Endothelial cell of umbilical vein (primary cell): ENCODE results near the gene DLD. TPM values are rescaled to one million over a fixed set of nuclear protein-coding genes. Genes with fewer than 3 reads are reported as not detected.

ENCODE experiments used
- BruUV-seq: library from RNA; stranded (reverse); fragments of 400-500 nt; replicated peaks from 2 replicates; lab custom pipeline; 2021; lab: Mats Ljungman, UMichigan
- CTCF ChIA-PET: fragments of 300-600, 350-600 bp; sonication (Branson Sonifier 250); formaldehyde crosslinking; loops from one replicate; lab custom pipeline; 2021; ENCODE audit warnings: antibody characterized with exemption, inconsistent platforms; lab: Charles Lee
- POLR2A ChIA-PET: fragments of 300-600, 350-600 bp; sonication (Branson Sonifier 250); formaldehyde crosslinking; loops from one replicate; lab custom pipeline; 2021; ENCODE audit warnings: antibody characterized with exemption, inconsistent platforms; lab: Charles Lee
- DNase-seq: peaks from one replicate; pipeline ENCODE4 v3.0.0-alpha.2; 2011; ENCODE audit warnings: low read depth, low spot score
- FAIRE-seq: peaks from 2 replicates; lab custom pipeline; 2011; peaks lifted over from hg19 to GRCh38; lab: Jason Lieb, UNC
- H2AFZ ChIP-seq: 2 replicates; pipeline ENCODE4 v1.6.0; 2012; ENCODE audit warnings: low read depth, low read length, control low read depth, inconsistent platforms
- H3K27ac ChIP-seq: 2 replicates; pipeline ENCODE4 v1.5.1; 2011; ENCODE audit warnings: low read depth, mild to moderate bottlenecking, control low read depth, low read length, moderate library complexity; ENCODE audit not compliant: insufficient read depth
- H3K27me3 ChIP-seq, 2 experiments: 2 replicates each; pipeline versions ENCODE4 v1.6.0 to v1.6.1; 2011; ENCODE audit warnings: low read length in 2 of 2, mixed read lengths in 1 of 2; ENCODE audit not compliant: control insufficient read depth in 2 of 2, insufficient read depth in 2 of 2
- H3K36me3 ChIP-seq, 2 experiments: 2 replicates in 1 of 2; 3 replicates in 1 of 2; pipeline ENCODE4 v1.5.1; 2011; ENCODE audit warnings: low read length in 2 of 2, mild to moderate bottlenecking in 1 of 2, moderate library complexity in 1 of 2; ENCODE audit not compliant: control insufficient read depth in 2 of 2, insufficient read depth in 2 of 2; ENCODE audit errors: extremely low read depth in 1 of 2
- H3K4me1 ChIP-seq: 3 replicates; pipeline ENCODE4 v1.5.1; 2011; ENCODE audit warnings: mild to moderate bottlenecking, low read length; ENCODE audit not compliant: control insufficient read depth, insufficient read depth; ENCODE audit errors: extremely low read depth
- H3K4me2 ChIP-seq: 2 replicates; pipeline ENCODE4 v1.6.1; 2011; ENCODE audit warnings: low read length, control low read depth, mixed read lengths; ENCODE audit not compliant: insufficient read depth
- H3K4me3 ChIP-seq, 3 experiments: fragments of 200-600 bp in 1 of 3; sonication (generic), shearing (Covaris generic) in 1 of 3; replicated peaks in 1 of 3; 2 replicates each; pipeline ENCODE4 v1.5.1; 2011 to 2016; ENCODE audit warnings: control low read depth in 3 of 3, low read length in 3 of 3, mild to moderate bottlenecking in 2 of 3, inconsistent platforms in 1 of 3, low read depth in 1 of 3, moderate library complexity in 1 of 3; ENCODE audit not compliant: insufficient read depth in 1 of 3
- H3K79me2 ChIP-seq: 2 replicates; pipeline ENCODE4 v1.6.0; 2012; ENCODE audit warnings: low read length, inconsistent platforms; ENCODE audit not compliant: control insufficient read depth, insufficient read depth
- H3K9ac ChIP-seq: replicated peaks from 2 replicates; pipeline ENCODE3; 2011; ENCODE audit warnings: low read length, control low read depth; ENCODE audit not compliant: insufficient read depth; ENCODE audit errors: extremely low read depth
- H3K9me1 ChIP-seq: replicated peaks from 3 replicates; pipeline ENCODE4 v1.6.0; 2011; ENCODE audit warnings: mild to moderate bottlenecking, low read length; ENCODE audit not compliant: control insufficient read depth, insufficient read depth; ENCODE audit errors: extremely low read depth
- H3K9me3 ChIP-seq: replicated peaks from 2 replicates; pipeline ENCODE4 v1.5.1; 2012; ENCODE audit warnings: low read length, inconsistent platforms; ENCODE audit not compliant: control insufficient read depth, insufficient read depth
- H4K20me1 ChIP-seq: replicated peaks from 2 replicates; pipeline ENCODE3; 2011; ENCODE audit warnings: mild to moderate bottlenecking, low read length; ENCODE audit not compliant: control insufficient read depth, insufficient read depth; ENCODE audit errors: extremely low read depth
- CTCF ChIP-seq, 2 donors: IDR thresholded peaks; 1 replicate in 1 of 2; 2 replicates in 1 of 2; pipeline ENCODE4 v1.5.1; 2011; ENCODE audit warnings: low read length in 2 of 2, mild to moderate bottlenecking in 2 of 2, moderate library complexity in 2 of 2, control low read depth in 1 of 2, inconsistent platforms in 1 of 2, low read depth in 1 of 2; ENCODE audit not compliant: insufficient read depth in 1 of 2; ENCODE audit errors: extremely low read depth in 1 of 2
- EZH2 ChIP-seq: IDR thresholded peaks from 2 replicates; pipeline ENCODE4 v1.6.1; 2012; ENCODE audit warnings: borderline replicate concordance, low read depth, mild to moderate bottlenecking, moderate library complexity, low read length, inconsistent platforms; ENCODE audit not compliant: severe bottlenecking
- FOS ChIP-seq: IDR thresholded peaks from 2 replicates; pipeline ENCODE4 v1.6.1; 2011; ENCODE audit warnings: mild to moderate bottlenecking, low read length, moderate library complexity, borderline replicate concordance; ENCODE audit not compliant: insufficient read depth
- GATA2 ChIP-seq: IDR thresholded peaks from 2 replicates; pipeline ENCODE4 v1.7.0; 2011; ENCODE audit warnings: low read depth, mild to moderate bottlenecking, moderate library complexity, mixed read lengths, low read length; ENCODE audit not compliant: insufficient read length, insufficient read depth
- JUN ChIP-seq: IDR thresholded peaks from 2 replicates; pipeline ENCODE4 v1.6.1; 2011; ENCODE audit warnings: borderline replicate concordance, low read depth; ENCODE audit not compliant: insufficient read length, insufficient read depth
- MAX ChIP-seq: IDR thresholded peaks from 2 replicates; pipeline ENCODE4 v1.6.1; 2011; ENCODE audit not compliant: insufficient read depth, insufficient read length
- MYC ChIP-seq: IDR thresholded peaks from one replicate; pipeline ENCODE4 v1.6.1; 2011; ENCODE audit warnings: mild to moderate bottlenecking, low read depth, low read length
- POLR2A ChIP-seq: IDR thresholded peaks from 2 replicates; pipeline ENCODE4 v1.6.1; 2012; ENCODE audit warnings: low read depth, mild to moderate bottlenecking, control low read depth, low read length
- POLR2AphosphoS5 ChIP-seq: IDR thresholded peaks from 2 replicates; pipeline ENCODE4 v1.6.1; 2012; ENCODE audit warnings: low read depth, mild to moderate bottlenecking, control low read depth, low read length, moderate library complexity; ENCODE audit not compliant: insufficient read depth
- dilution Hi-C: fragments of 300-500 bp; cut with MboI; formaldehyde crosslinking; loops from one replicate; pipeline ENCODE4 v1.15.0; 2019; ENCODE audit warnings: low sequenced_read_pairs; ENCODE audit not compliant: extremely low pct_ligation_motif_present
- intact Hi-C: fragments of 100-400 bp; cut with micrococcal nuclease; formaldehyde crosslinking; loops from one replicate; pipeline ENCODE4 v1.10.0; 2022
- polyA plus RNA-seq, 4 experiments: library from polyadenylated mRNA; depleted of rRNA in 3 of 4; stranded (reverse) in 3 of 4; unstranded in 1 of 4; fragments of >200 nt; gene quantifications; 2 replicates each; pipeline versions ENCODE4 v1.2.1 to v1.2.3, GENCODE V29; 2011 to 2012; ENCODE audit warnings: missing spikeins in 1 of 4
- total RNA-seq: library from RNA; stranded (reverse); gene quantifications from 2 replicates; pipeline ENCODE4 v1.2.3, GENCODE V29; 2021

Gene DLD
- total and polyA plus RNA-seq, 2 donors (not counting 3 experiments of a cell fraction or from before 2014, with no cell fraction given), result 61.7 to 95.0 TPM

GRCh38 chr7:107876916-107877315 is 14.1 kb upstream of the DLD start:
- Histone ChIP-seq H3K4me3 (no peak overlapping the region), H3K4me1 (peaks cover 2% of the 10 kb centered on the region), H3K36me3 (no peaks in the 10 kb centered on the region), H3K9me3 (no peaks in the 10 kb centered on the region), H3K27me3 (peaks cover 0 to 2% of the 10 kb centered on the region in 2 experiments), H2AFZ (no peak overlapping the region), H3K9ac (no peak overlapping the region), H3K4me2 (no peak overlapping the region), H3K27ac (no peak overlapping the region), H4K20me1 (no peaks in the 10 kb centered on the region), H3K79me2 (no peaks in the 10 kb centered on the region), H3K9me1 (no peaks in the 10 kb centered on the region)
- CTCF ChIA-PET, result interaction anchor here (0.9 to 6.9 kb wide), 5 partner anchors 88 to 413 kb away, joined by 3 to 201 read pairs (median 9); partner anchors contain the start of gene CBLL1
- intact Hi-C loops, result no loop called here
- dilution Hi-C loops, result no loop called here
- DNase-seq (no peak), FAIRE-seq (no peak)
- BruUV-seq, result no TSS peak
- POLR2A ChIA-PET, result interaction anchor here (0.5 kb wide), 1 partner anchor 708 kb away, joined by 3 read pairs; the partner anchor contains the start of gene HBP1
- TF ChIP-seq CTCF (IDR thresholded peaks at IDR 0.05; ENCODE audit: extremely low read depth in 1 of 2, insufficient read depth in 1 of 2, low read depth in 1 of 2, low read length in 2 of 2), result no peak
- no peak for TF ChIP-seq EZH2
- TF ChIP-seq MYC, result no peak
- no peak for TF ChIP-seq FOS
- no peak for TF ChIP-seq MAX
- TF ChIP-seq JUN, result no peak
- TF ChIP-seq GATA2, result no peak
- TF ChIP-seq POLR2A, result no peak
- TF ChIP-seq POLR2AphosphoS5, result no peak
